GM19372 (cell line): Measurements from ENCODE around the gene CACNG4.
"Not testable (repeated sequence)": the region's sequence is repeated elsewhere in the genome, so short reads cannot be mapped to it uniquely, and the experiment has no call there.

ENCODE experiments used
- ATAC-seq: cut with Tn5 transposase; IDR thresholded peaks from one replicate; pipeline ENCODE4 v1.9.1; 2021; ENCODE audit warnings: mild to moderate bottlenecking, low read depth, moderate library complexity; ENCODE audit not compliant: unreplicated experiment

Gene CACNG4

DNA sequence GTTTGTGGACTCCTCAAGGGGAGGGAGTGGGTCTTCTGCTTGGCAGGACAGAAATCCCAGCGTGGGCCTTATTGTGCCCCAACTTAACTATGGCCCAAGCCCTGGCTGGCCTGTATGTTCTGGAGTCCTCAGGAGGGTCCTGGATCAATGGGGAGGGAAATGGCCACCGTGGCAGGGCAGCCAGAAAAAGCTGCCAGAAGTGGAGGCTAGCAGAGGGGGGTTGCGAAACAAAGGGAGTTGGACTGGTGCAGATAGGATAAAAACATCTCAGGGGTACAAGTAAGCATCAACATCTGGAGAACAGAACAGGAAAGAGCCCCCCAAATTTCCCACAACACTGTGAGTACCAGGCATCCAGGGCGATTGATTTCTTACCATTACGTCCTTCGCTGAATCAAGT lies 76.1 kb downstream of the CACNG4 start:
- ATAC-seq = no peak

DNA sequence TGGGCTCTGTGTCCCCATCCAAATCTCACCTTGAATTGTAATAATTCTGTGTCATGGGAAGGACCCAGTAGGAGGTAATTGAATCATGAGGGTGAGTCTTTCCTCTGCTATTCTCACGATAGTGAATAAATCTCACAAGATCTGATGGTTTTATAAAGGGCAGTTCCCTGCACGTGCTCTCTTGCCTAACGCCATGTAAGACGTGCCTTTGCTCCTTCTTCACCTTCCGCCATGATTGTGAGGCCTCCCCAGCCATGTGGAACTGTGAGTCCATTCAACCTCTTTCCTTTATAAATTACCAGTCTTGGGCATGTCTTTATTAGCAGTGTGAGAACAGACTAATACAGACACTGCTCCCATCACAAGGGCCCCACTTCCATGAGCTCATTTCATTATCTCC lies 76.6 kb downstream of the CACNG4 start:
- ATAC-seq = not testable (repeated sequence)

DNA sequence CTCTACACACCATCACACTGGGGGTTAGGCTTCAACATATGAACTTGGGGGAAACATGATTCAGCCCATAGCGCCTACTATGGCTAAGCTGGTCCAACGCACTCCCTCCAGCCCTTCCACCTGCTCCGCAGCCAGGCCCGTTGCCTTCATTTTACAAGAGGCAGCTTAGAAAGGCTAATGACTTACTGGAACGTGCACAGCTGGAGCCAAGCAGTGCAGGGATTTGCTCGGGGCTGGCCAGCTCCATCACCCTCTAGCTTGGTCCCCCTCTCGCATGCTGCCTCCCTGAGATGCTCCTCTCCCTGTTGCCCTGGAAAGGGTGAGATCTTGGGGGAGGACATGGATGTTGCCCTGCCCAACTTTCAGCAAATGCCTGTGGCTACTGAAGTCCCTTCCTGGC lies 77.0 kb downstream of the CACNG4 start:
- ATAC-seq = no peak

DNA sequence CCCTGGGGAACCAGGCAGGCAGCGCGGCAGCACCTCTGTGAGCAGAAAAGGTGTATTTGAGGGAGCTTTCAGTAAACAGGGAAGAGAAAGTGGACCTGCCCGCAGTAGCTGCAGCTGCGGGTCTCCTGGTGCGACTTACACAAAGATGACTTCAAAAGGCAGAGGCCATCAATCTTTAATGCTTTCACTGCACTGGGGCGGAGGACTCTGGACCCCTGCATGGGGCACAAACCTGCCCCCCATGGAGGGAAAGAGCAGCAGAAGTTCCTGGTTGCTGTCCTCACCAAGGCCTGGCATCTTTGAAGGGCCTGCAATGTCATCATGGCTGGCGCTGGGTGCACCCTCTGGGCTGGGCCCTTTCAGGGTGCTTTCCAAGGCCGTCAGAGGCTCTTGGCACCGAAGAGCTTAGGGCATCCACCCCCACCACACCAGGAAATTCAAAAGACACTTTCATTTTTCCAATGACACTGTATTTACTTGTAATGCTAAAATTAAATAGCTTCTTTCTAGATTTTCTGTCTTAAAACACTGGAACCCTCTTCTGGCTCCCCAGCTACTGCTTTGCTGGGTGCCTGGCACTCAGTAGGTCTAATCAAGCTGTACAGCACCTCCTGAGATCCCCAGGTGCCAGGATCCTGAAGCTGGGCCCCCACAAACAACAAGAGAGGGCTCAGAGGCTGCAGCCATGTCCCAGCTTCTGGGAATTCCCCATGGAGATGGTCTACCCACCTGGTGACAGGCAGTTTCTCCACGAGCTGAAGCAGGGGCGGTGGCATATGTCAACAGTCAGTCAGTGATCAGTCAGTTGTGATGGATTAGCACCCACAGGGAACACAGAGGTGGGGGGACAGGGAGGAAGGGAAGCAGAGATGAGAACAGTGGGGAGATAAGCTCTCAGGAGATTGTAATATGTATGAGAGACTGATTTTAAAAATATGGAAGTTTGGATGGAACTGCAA lies 77.7 kb downstream of the CACNG4 start:
- ATAC-seq = no peak

DNA sequence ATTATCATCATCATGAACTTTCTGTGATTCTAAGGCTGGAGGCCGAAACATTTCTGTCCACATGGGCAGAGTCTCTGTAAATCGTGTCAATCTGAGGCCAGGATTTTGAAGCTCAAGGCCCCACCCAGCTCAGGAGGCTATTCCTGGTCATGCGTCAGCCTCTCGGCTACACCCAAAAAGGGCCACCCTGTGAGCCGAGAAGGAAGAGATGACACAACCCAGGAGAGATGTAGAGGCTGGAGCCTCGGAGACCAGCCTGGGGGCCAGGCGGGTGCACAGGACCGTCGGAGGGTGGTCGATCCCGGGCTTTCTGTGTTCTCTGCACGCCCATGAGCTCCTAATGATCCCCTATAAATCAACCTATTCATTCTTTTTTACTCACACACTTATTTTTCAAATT lies 78.8 kb downstream of the CACNG4 start:
- ATAC-seq = no peak

DNA sequence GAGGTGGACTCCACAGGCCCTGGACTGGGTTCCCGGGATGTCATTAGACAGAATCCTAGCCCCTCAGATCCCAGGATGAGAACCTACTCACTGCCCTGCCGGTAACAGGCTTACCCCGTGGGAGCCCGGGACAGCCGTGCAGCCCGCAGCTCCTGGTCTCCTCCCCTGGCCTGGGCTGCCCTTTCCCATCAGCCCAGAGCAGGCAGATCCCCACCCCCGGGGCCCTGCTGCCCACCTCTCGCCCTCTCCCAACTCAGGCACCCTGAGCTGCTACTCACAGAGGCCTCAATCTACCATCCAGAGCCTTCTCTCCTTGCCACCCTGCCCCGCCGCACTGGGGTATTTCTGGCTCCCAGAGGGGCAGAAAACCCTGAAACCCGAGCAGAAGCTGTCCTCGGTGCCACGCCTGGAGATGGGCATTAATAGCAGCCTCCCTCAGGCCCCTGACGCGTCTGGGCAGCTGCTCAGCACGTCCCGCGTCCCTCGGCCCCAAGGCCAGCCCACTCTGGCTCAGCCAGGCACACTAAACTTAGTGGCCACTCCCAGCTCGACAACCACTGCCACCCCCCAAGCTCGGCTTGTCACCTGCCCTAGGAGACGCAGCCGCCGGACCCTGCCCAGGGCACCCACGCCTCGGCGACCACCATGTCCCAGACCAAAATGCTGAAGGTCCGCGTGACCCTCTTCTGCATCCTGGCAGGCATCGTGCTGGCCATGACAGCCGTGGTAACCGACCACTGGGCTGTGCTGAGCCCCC lies 79.7 kb downstream of the CACNG4 start, which contains the start of gene CACNG1:
CACNG1 (plus strand) TSS at position 539 of the 757 bp plus-strand sequence; CDS start at position 646, 107 bp downstream.
- no peak for ATAC-seq

DNA sequence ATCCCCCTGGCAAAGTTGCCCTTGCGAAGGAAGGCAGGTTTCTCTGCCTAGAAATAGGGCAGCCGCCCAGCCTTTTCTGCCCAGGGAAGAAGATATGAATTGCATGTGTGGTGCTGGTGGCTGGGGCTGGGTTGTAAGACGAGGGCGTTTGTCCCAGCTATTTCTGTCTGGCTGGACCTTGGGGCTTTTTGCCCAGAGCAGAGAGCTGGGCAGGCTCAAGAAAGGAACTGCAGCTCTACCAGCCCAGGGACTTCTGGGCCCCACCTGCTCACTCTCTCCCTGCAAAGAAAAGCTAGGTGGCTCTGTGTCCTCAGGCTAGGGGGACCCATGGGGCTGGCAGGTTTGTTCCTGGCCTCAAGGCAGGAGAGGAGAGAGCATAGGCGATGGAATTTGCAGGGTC lies 80.4 kb downstream of the CACNG4 start:
- ATAC-seq = no peak

DNA sequence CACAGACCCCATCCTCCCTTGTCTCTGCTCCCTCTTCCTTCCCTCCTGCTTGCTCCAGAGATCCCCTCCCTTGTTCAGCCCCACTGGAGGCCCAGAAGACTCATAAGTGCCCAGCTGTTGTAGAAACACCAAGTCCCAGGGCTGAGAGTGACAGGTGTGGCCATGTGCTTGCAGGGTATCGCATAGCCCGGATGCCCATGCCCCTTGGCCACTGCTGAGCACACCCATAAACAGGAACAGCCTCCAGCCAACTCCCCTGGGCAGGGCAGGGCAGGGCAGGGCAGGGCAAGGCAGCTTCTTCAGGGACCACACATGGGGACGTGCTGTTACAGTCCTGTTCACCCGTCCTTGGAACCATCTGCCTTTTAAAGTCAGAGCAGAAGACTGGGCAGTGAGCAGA lies 81.9 kb downstream of the CACNG4 start:
- ATAC-seq = no peak

DNA sequence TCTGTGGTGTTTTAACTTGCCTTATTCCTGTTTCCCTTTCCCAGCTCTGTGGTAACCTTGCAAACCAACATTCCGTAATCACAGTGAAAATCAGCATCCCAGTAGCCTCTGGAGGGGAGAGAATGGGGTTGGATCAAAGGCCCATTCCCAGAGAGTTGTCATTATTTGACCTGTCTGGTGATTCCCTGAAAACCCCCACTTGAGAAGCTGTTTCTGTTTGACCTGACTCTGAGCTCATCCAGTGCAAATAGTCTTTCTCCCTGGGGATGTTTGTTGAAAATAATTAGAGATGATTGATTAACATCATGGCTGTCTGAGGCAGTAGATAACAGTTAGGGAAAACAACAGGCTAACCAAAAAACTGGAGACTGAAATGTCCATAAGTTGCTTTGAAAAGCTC lies 82.9 kb downstream of the CACNG4 start:
- no peak for ATAC-seq

DNA sequence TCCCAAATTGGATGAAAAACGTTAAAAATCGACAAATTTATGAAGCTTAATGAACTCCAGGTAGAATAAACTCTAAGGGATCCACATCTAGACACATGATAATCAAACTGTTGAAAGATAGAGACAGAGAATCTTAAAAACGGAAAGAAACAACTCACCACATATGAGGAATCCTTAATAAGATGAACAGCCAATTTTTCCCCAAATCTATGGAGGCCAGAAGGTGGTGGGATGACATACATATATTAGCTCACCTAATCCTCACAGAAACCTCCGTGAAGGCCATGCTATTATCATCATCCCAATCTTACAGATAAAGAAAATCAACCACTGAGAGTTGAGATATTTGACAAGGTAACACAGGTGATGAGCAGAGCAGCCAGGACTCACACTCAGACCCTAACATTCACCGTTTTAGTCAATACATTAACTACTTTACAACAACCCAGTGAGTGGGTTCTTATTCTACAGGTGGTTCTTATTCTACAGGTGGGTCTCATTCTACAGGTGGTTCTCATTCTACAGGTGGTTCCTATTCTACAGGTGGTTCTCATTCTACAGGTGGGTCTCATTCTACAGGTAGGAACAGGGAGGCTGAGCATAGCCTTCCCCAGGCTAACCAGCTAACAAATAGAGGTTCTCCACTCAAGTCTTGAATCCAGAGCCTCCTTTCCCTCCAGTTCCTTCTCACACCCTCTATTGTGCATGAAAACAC lies 84.7 kb downstream of the CACNG4 start:
- no peak for ATAC-seq

DNA sequence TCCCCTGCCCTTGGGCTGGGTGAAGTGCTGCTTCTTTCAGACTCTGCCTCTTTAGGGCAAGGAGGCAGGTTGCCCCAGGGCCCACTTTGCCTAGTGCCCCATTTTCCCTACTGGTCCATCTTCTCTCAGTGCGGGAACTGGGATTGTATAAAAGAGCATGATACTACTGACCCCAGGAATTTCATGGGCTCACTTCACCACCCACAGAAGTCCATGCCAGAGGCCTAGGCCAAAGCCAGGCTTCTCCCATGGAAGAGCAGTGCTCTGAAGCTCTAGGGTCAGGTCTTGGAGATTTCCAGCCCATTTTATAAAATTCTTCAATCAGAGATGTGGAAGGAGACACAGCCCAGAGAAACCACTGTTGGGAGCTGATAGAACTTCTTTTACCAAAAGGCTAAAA lies 85.6 kb downstream of the CACNG4 start:
- no peak for ATAC-seq

DNA sequence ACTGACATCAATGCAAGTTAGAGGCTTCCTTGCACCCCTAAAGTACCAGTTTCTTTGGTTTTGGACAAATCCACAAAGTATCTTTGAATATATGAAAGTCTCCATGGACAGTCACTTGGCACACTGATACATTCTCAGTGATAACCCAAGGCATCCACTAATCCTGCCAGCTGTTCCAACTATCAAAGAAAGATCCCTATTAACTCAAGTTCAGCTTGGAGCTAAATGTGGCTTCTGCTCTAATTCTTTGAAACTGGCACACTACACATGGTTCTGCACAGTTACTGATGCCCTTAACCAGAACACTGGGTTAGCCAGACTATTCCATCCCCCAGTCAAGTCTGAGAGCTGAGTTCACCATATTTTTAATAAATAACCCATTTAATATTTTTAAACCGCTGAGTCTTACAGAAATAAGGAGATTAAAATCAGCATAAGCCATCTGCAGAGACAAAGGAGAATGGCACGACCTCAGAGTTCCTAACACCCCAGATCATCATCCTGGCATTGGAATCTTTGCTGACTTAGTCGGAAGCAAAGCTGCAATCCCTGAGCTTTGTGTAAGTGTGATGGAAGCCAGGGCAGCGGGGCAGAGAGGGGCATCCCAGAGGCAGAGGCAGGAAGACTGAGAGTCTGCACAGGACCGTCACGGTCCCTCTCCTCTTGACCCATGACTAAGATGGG lies 86.1 kb downstream of the CACNG4 start:
- ATAC-seq = no peak

DNA sequence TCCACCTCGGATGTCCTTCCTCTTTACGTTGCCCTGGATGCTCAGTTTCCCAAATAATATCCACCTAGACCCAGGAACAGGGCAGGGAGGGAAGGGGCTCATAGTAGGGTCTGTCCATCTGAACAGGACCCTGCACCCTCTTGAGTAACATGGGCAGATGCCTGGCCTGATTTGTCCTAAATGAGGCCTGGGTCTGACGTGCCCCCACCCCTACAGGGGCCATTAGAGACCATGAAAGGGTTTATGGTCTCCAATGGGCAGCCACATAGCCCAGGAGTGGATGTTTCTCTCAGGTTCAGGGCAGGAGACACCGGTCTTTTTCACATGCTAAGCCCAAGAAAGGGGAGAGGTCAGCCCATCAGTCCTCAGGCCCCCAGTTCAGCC lies 86.6 kb downstream of the CACNG4 start:
- ATAC-seq = no peak

DNA sequence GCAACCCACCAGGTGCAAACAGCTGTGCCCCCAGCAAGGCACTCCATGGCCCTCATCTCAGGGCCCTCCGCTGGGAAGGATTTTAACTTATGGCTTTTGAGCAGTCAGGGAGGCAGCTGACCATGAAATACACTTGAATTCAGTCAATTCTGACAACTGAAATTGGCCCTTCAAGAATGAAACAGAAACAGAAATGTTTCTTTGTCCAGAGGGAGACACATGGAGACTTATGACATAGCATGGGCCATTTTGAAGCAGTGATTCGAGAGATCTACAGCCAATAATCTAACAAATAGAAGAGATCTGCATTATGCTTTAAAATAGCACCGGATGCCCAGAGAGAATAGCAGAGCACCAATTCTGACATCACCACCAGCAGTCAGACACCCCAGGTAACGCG lies 87.3 kb downstream of the CACNG4 start:
- no peak for ATAC-seq

DNA sequence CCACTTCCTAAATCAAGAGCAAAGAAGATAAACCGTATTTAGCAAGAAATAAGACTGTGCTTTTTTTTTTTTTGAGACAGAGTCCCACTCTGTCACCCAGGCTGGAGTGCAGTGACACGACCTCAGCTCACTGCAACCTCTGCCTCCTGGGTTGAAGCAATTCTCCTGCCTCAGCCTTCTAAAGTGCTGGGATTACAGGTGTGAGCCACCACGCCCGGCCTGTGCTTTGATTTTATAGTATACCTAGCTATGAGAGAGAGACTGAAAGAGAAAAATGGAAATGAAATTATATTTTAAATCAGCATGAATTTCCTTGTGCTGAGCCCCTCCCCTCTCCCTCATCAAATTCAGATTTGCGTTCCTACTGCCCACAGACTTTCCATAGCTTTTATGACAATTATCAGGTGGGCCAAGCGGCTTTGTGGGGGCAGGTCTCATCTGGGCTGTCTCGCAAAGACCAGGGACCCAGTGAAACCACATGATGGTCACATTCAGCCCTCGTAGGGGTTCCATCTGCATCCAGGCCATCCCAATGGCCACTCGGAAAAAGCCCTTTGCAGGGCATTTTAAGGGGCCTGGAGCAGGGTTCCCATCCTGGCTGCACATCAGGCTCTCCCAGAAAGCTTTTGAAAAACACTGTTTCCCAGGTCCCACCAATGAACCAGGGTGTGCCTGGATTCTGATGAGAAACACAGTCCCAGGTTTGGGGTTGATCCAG lies 88.4 kb downstream of the CACNG4 start:
- no peak for ATAC-seq

DNA sequence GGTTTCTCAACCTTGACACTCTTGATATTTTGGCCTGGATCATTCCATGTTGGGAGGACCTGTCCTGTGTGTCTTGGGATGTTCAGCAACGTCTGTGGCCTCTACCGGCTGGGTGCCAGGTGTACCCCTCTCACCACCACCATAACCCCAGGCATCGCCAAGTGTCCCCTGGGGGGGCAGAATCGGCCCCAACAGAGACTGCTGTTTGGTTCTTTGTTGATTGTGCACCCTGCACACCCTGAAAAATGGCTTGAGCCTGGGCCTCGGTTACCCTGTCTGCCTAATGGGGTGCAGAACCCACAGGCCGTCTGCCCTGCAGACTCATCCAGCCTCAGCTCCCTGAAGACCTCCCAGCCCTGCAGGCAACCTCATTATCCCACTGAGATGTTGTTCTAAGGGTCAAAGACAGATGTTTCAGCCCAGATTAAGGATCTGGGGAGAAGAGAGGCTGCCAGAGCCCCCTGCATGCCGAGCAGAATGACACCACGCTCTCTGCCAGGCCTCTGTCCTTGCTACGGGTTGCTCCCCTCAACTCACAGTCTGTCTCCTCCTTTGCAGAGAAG lies 89.0 kb downstream of the CACNG4 start:
- no peak for ATAC-seq

DNA sequence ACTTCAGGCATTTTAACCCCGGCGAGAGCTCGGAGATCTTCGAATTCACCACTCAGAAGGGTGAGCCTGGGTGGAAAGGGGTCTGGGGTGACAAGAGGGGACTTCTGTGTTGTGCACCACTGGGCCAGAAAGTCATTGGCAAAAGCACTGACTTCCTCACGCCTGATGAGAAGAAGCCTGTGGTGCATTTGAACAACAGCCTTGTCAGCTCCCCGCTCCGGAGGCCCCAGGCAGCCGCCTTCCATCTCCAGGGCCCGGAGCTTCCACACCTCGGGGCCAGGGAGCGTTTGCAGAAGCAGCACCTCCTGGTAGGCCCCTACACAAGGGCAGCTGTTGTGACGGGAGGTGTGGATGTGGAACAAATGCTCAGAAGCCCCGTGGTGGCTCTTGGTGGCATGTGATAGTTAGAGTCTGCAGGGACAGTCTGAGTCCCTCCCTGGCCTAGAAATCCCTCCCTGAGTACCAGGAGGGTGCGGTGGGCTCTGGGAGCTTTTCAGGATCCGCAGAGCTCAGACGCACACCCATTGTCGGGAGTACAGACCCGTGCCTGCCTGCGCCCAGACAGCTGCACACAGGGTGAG lies 89.6 kb downstream of the CACNG4 start:
- ATAC-seq = no peak

DNA sequence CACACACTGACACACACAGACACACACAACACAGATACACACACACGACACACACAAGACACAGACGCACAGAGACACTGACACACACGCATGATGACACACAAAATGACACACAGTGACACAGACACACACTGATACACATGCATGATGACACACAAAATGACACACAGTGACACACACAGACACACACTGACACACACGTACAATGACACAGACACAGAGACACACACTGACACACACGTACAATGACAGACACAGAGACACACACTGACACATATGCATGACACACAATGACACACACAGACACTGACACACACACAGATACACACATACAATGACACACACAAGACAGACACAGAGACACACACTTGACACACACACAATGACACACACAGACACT lies 90.1 kb downstream of the CACNG4 start:
- no peak for ATAC-seq

DNA sequence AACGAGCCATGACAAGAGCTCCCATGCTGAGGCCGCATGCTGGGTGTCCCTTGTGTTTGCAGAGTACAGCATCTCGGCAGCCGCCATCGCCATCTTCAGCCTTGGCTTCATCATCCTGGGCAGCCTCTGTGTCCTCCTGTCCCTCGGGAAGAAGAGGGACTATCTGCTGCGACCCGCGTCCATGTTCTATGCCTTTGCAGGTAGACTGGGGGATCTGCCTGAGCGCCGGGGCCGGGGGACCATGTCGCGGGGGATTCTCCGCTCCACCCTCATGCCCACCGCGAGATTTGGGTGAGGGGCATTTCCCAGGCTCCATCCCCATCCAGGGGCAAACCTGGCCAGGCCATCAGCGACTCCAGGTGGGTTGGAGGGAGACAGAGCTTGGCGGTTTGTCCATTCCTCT lies 90.5 kb downstream of the CACNG4 start:
- ATAC-seq = no peak
